NCI-H1092 (cell line): ENCODE data around the gene SLC9A3.
A peak's percentile ranks its signal among the peaks of the same experiment; 100 is the strongest.
"Not testable (repeated sequence)": the region's sequence is repeated elsewhere in the genome, so short reads cannot be mapped to it uniquely, and the experiment has no call there.

ENCODE experiments used
- DNase-seq: peaks from one replicate; lab custom pipeline; 2025; lab: John Stamatoyannopoulos, UW

The SLC9A3 gene

GRCh38 chr5:474840-475661 is 49.2 kb downstream of the SLC9A3 start:
- no peak for DNase-seq

DNA sequence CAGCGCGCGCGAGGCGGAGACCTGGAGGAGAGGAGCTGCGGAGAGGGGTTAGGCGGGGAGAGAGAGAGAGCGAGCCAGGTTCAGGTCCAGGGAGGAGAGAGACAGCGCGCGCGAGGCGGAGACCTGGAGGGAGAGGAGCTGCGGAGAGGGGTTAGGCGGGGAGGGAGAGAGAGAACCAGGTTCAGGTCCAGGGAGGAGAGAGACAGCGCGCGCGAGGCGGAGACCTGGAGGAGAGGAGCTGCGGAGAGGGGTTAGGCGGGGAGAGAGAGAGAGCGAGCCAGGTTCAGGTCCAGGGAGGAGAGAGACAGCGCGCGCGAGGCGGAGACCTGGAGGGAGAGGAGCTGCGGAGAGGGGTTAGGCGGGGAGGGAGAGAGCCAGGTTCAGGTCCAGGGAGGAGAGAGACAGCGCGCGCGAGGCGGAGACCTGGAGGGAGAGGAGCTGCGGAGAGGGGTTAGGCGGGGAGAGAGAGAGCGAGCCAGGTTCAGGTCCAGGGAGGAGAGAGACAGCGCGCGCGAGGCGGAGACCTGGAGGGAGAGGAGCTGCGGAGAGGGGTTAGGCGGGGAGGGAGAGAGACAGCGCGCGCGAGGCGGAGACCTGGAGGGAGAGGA is 49.9 kb downstream of the SLC9A3 start:
- not testable (repeated sequence) for DNase-seq

DNA sequence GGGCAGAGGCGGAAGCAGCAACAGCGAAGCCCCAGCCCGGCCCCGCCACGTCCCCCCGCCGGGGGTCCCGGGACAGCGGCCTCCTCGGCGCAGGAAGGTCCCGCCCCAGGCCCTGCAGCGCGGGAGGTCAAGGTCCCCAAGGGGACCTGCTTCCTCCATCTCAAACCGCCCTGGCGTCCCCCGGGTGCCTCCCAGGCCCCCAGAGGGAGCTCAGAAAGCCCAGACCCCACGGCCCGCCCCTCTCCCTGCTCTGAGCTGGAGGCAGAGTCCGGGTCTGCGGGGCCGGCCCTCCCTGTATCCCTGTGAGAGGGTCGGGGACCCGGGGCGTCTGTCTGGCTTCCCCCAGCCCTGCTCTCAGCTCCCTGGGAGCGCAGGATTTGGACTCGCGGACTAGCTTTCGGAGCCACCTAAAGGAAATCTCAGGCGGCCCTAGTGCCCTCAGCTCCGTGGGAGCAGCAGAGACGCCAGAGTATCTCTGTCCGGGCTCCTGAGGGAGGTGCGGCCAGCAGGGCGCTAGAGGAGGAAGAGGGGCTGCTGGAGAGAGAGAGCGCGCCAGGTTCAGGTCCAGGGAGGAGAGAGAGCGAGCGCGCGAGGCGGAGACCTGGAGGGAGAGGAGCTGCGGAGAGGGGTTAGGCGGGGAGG is 50.6 kb downstream of the SLC9A3 start:
- DNase-seq, result peak; percentile 41

GRCh38 chr5:472656-473550 is 51.3 kb downstream of the SLC9A3 start:
- DNase-seq, result peak; percentile 82

DNA sequence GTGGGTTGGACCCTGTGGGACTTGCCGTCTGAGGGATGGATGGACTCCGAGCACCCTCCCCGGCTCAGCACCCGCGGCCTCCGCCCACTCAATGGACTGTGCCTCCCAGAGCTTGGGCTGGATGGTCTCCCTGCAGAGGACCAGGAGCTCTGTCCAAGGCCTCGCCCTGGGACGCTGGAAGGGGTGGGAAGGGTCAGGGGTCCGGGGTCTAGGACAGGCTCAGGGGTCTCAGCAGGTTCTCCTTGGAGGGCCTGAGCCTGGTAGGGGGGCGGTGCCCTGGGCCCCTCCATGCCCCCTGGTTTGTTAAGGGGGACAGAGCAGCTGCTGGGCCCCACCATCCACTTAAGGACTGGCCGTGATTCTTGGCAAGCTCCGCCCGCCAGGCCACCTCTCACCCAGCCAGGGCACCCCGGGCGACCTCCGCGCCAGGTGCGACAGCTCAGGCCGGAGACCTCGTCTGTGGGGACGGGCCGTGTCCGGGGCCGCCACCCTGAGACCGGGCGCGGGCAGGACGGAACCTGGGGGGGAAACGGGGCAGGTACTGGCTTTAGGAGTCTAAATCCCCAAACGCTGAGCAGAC is 52.1 kb downstream of the SLC9A3 start:
- no peak for DNase-seq

GRCh38 chr5:471750-472058 is 52.5 kb downstream of the SLC9A3 start:
- DNase-seq, result no peak

- no peak for DNase-seq
These were observed 53.1 kb downstream of the SLC9A3 start for GRCh38 chr5:470961-471749.

DNA sequence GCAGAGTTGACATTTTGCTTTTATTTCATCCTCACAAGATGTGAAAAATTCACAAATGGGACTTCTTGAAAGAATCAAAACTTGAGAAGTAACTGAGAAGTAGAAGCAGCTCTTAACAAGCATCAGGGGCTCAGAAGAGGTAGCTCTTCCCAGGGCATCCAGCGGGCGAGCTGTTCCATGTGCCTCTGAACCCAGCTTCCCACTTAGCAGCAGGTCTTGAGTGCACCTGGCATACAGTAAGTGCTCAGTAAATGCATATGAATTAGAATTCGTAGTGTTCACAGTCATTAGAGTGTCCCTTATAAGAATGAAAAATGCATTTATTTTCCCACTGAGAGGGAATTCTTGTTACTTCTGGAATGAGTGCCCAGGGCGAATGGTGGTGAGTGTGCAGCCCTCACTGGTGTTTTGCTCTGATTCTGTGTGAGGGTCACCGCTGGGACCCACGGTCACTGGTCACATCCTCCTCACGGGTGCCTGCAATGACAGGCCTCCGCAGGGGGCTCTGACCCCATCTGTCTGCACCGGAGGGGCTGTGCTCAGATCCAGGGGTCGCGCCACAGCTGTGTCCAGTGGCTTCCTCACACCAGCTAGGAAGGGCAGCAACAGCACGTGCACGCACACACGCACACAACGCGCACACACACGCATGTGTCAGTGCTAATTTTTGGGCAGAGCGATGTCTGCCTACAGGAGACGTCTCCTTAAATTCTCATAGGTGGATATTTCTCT is 54.3 kb downstream of the SLC9A3 start:
- DNase-seq, result no peak

- no peak for DNase-seq
These were observed 55.8 kb downstream of the SLC9A3 start for GRCh38 chr5:468401-468800.

- no peak for DNase-seq
These were observed 57.5 kb downstream of the SLC9A3 start for GRCh38 chr5:466661-467310.

DNA sequence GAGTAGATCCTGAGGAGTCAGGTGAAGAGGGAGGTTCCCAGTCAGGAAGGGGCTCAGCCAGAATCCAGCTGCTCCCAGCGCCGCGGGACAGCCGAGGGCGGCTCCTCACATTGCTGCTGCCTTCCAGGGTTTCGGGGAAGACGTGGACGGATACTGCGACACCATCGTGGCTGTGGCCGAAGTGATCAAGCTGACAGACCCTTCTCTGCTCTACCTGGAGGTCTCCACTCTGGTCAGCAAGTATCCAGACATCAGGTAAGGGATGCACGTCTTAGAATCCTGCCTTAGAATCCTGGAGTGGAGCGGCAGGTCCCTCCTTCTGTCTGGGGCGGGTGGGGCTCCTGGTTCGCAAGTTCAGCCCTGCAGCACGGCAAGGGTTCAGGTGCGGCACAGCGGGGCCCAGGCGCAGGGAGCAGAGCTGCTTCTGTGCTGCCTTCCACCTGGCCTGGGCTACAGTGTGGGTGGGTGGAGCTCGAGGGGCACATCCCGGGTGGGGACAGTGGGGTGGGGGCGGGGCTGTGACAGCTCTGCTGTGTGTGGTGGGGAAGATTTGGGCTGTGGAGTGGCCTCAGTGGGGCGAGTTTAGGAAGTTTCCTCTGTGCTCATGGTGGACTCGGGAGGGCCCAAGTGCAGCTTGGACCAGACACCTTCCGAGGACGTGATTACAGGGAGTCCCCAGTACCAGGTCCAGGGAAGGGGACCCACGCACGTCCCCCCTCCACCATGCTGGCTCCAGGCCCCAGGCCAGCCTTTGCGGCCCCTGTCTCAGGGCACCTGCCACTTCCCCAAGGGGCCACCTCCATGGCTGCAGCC is 58.5 kb downstream of the SLC9A3 start:
- DNase-seq, result no peak

- no peak for DNase-seq
These were observed 59.2 kb downstream of the SLC9A3 start for GRCh38 chr5:464843-465590.

DNA sequence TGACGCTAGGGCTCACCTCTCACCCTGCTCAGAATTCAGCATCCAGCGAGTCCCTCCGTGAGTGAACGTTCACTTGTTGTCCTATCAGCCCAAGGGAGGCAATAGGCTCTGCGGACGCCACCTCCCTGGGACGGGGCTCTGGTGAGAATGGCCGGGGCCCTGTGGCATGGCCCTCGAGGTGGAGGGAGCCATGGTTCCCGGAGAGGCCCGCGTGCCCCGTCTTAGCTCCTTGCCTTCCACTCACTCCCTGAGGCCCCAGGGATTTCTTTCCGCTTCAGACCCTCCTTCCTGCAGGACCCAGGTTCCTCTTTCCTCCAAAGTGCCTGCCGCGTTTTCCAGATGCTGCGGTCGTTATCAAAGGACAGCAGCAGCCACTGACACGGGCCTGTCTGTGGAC is 59.8 kb downstream of the SLC9A3 start:
- no peak for DNase-seq

DNA sequence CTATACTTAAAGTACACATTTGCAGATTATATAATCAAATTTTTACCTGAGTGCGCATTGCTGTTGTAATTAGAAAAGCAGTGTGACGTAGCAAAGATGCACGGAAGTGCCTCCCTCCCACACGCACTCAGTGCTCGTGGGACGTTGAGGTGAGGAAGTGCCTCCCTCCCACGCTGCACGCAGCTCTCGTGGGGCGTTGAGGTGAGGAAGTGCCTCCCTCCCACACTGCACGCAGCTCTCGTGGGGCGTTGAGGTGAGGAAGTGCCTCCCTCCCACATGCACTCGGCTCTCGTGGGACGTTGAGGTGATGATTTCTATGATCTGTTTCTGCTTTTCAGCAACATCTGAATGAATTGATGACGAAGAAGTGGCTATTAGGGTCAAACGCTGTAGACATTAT is 60.3 kb downstream of the SLC9A3 start:
- DNase-seq, result no peak

DNA sequence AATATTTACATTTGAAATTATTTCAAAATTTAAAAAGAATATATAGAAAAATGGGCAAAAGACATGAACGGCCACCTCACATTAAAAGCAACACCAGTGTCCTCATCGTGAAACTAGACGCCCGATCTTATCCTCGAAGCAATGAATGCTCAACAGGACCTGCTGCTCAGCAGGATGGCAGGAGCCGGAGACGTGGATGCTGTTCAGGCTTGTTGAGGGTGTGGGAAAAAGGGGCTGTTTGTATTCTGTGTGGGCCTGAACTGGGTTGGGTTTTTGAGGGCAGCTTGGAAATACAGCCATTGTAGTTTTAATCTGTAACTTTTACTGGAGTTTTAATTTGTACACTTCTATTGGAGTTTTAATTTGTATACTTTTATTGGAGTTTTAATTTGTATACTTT is 60.9 kb downstream of the SLC9A3 start:
- DNase-seq, result no peak

- no peak for DNase-seq
These were observed 62.2 kb downstream of the SLC9A3 start for GRCh38 chr5:462051-462481.

- no peak for DNase-seq
These were observed 64.0 kb downstream of the SLC9A3 start for GRCh38 chr5:460273-460625.

GRCh38 chr5:459562-460272 is 64.5 kb downstream of the SLC9A3 start:
- no peak for DNase-seq
